T-helper 17 cell (primary cell): ENCODE measurements around the gene ATL2. TPM values are rescaled to one million over a fixed set of nuclear protein-coding genes. Genes with fewer than 3 reads are reported as not detected.

ENCODE experiments used
- ATAC-seq: fragments of 150-1000 bp; cut with Tn5 transposase; 2 replicates; pipeline ENCODE4 v1.10.0; 2021; ENCODE audit warnings: mild to moderate bottlenecking, moderate library complexity
- DNase-seq, 3 donors: peaks; one replicate each; pipeline versions ENCODE4 v3.0.0 to v3.0.0-alpha.2; 2020 to 2021
- H3K9me3 ChIP-seq: one replicate; pipeline ENCODE4 v1.7.0; 2013; ENCODE audit warnings: low read length, mild to moderate bottlenecking; ENCODE audit not compliant: control insufficient read depth, poor library complexity, severe bottlenecking
- H3K27ac Mint-ChIP-seq: one replicate; pipeline ENCODE4 v1.8.0; 2022; ENCODE audit warnings: mild to moderate bottlenecking, moderate library complexity, mixed read lengths
- H3K27me3 Mint-ChIP-seq: one replicate; pipeline ENCODE4 v1.8.0; 2022; ENCODE audit warnings: mixed read lengths
- H3K36me3 Mint-ChIP-seq: one replicate; pipeline ENCODE4 v1.8.0; 2022; ENCODE audit warnings: low read depth, mixed read lengths
- H3K4me1 Mint-ChIP-seq: one replicate; pipeline ENCODE4 v1.8.0; 2022; ENCODE audit warnings: mild to moderate bottlenecking, mixed read lengths
- H3K4me3 Mint-ChIP-seq: one replicate; pipeline ENCODE4 v1.8.0; 2022; ENCODE audit warnings: mild to moderate bottlenecking, moderate library complexity, mixed read lengths
- total RNA-seq, 4 donors: library from RNA in 2 of 4; stranded (reverse) in 2 of 4; gene quantifications; one replicate each; pipeline ENCODE4 v1.2.3 and lab custom pipeline; 2022 to 2026

Gene ATL2
- total RNA-seq, 2 donors from 2014 or later: 56.9 to 60.0 TPM

DNA sequence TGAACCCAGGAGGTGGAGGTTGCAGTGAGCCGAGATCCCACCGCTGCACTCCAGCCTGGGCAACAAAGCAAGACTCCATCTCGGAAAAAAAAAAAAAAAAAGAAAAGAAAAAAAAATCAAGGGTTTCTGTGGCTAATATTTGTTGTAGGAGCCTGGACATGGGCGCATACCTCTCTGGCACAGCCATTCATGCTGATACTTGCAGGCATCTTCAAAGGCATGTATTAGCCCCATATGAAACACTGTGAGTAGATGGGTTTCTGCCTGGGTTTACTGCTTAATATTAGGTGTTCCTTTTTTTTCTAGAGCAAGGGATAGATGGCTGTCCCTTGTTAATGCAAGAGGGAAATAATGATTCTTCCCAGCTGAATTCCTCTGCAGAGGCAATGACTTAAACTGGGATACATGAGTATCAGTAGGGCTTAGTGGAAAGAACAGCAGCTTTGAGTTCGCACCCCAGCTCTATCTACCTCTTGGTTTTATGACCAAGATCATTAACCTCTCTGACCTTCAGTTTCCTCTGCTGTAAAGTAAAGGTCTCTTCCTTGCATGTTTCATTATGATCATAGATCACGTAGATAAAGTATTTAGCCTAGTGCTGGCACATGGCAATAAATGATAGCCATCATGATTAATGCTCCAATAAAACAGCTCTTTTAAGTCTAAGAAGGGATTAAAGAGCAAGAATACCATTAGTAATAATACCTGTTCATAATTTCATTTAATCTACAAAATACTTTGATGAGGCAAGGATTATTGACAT, 4.5 kb upstream of the ATL2 start:
- Mint-ChIP-seq H3K4me1 (peaks cover 28% of the 10 kb centered on the region), H3K27me3 (no peaks in the 10 kb centered on the region), H3K4me3 (no peak overlapping the region), H3K36me3 (peaks cover 2% of the 10 kb centered on the region), H3K27ac (no peak overlapping the region)
- no peaks in the 10 kb centered on the region for H3K9me3 ChIP-seq
- ATAC-seq (no peak), DNase-seq (no peak)

DNA sequence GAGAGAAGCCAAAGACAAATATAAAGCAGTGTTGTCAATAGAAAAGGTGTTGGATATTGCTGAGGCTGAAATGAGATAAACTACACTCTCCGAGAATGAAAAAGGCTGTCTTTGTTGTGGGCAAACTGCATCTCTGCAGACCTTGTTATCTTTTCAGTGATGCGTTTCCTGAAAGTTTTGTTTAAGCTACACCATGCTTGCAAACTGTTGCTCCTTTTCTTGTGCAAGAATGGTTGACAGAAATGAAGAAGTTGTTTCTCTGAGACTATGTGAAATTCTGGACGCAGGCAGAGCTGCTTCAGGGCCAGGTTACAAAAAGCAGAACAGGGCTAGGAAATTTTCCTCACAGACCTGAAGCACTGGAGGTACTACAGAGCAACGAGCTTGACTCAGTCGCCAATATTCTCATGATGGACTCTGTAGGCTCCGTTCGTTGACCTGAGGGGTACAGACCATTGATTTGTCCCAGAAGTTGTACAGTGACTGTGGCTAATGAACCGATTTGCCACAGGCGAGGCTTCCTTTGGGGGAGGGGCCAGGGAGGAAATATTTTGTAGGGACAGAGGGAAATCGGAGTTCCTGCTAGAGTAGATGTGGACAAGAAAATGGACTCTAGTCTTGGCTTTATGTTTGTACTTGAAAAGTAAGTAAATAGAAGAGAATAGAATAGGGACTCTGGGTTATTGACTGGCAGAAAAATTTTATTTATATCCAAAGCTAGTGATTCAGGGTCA, 3.5 kb upstream of the ATL2 start:
- H3K27ac Mint-ChIP-seq: peak overlapping the region; percentile 89
- peaks cover 4% of the 10 kb centered on the region for H3K36me3 Mint-ChIP-seq
- no peaks in the 10 kb centered on the region for H3K27me3 Mint-ChIP-seq
- DNase-seq (no peak), ATAC-seq (peak; percentile 29)
- H3K4me3 Mint-ChIP-seq: peak overlapping the region; percentile 70
- no peaks in the 10 kb centered on the region for H3K9me3 ChIP-seq
- H3K4me1 Mint-ChIP-seq: peaks cover 31% of the 10 kb centered on the region

DNA sequence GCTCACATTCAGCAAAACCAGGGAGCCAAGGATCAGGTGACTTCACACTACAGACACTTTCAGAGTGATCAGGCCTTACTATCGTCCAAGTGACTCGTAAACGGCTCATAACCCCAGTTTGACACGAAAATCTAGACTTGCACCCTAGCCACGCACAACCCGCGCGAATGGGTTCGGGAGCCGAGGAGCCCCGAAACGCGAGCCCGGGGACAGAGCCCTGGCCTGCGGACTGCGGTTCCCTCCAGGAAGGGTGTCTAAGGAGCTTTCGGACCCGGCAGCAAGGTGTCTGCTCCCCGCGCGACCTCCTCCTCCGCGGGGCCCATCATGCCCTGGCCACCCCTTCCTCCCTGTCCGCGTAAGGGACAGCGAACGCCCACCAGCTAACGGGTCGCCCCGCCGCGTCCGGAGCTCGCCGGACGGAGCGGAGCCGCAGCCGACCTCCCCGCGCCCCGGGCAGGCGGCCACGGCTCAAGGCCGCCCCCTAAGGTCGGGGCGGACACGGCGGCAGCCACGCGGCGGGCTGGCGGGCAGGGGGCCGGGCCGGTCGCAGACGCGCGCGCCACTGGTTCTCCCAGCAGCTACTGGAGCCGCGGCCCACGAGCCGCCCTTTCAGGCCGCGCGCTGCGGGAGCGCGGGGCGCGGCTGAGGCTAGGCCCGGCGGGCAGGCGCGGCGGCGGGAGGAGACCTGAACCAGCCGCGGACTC, 575 bp downstream of the ATL2 start:
- no peaks in the 10 kb centered on the region for H3K9me3 ChIP-seq
- H3K27me3 Mint-ChIP-seq: no peaks in the 10 kb centered on the region
- H3K27ac Mint-ChIP-seq: peak overlapping the region; percentile 88
- DNase-seq (peak; percentile 44 to 52 (median 48)), ATAC-seq (peak; percentile 54)
- H3K4me3 Mint-ChIP-seq: peak overlapping the region; percentile 94
- H3K36me3 Mint-ChIP-seq: peaks cover 4% of the 10 kb centered on the region
- H3K4me1 Mint-ChIP-seq: peaks cover 43% of the 10 kb centered on the region

DNA sequence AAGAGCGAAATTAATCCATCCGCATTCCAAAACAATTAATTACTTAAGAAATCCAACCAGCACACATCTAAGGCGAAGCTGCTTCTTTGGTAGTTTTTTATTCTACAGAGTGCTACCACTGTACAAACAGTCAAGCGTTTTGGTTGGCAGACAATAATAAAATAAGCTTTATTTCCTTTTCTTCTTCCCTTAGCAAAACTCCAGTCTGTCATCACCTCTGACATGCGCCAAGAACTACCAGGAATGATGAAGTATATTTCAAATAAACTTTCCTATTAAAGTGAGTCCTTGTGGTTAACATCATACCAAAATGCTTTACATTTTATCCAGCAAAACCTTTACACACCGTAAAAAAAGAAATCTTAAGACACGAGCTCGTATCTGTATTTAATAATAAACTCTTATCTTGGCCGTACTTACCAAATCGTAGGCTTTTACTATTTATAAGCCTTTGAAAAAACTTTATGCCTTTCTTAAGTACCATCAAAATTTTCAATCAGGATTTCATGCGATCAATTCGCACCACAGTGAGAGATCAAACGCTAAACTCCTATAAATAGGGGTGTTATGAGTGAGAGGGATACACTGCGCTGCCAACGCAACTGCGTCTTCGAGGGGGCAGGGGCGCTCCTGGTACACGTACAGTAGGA, 1.3 kb downstream of the ATL2 start:
- H3K9me3 ChIP-seq: no peaks in the 10 kb centered on the region
- H3K4me3 Mint-ChIP-seq: peak overlapping the region; percentile 94
- ATAC-seq (no peak), DNase-seq (peak in 1 of 3 donors; percentile 28)
- H3K36me3 Mint-ChIP-seq: peaks cover 4% of the 10 kb centered on the region
- H3K27me3 Mint-ChIP-seq: no peaks in the 10 kb centered on the region
- peaks cover 44% of the 10 kb centered on the region for H3K4me1 Mint-ChIP-seq
- peak overlapping the region; percentile 80 for H3K27ac Mint-ChIP-seq

DNA sequence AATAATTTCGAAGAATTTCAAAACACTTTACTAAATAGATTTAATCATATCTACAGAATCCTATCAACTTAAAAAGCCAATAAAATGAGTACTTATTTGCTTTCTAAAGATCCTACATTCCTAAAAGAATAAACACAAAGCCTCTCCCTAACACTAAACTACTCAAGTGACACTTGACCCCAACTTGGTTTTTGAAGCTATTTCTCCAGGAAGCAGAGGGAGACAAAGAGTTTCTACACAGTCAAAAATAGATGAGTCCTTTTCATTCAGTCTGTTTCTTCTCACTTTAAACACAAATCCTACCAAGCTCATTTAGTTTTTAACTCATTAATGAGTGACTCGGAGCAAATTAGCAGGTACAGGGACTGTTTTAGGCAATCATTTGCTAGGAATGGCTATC, 2.1 kb downstream of the ATL2 start:
- peak overlapping the region; percentile 94 for H3K4me3 Mint-ChIP-seq
- no peak for ATAC-seq
- H3K9me3 ChIP-seq: no peaks in the 10 kb centered on the region
- H3K36me3 Mint-ChIP-seq: peaks cover 4% of the 10 kb centered on the region
- peaks cover 38% of the 10 kb centered on the region for H3K4me1 Mint-ChIP-seq
- DNase-seq: no peak
- no peaks in the 10 kb centered on the region for H3K27me3 Mint-ChIP-seq
- H3K27ac Mint-ChIP-seq: peak overlapping the region; percentile 80

DNA sequence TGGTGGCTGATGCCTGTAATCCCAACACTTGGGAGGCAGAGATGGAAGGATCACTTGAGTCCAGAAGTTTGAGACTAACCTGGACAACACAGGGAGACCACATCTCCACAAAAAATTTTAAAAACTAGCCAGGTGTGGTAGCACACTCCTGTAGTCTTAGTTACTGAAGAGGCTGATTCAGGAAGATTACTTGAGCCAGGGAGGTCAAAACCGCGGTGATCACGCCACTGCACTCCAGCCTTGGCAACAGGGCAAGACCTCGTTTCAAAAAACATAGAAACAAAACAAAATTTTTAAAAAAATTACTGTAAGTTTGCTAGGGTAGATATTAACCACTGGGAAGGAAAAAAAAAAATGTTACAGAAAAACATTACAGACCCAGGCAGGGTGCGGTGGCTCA, 5.8 kb downstream of the ATL2 start:
- peak; percentile 16 for ATAC-seq
- Mint-ChIP-seq H3K4me3 (no peak overlapping the region), H3K27me3 (no peaks in the 10 kb centered on the region), H3K36me3 (peaks cover 2% of the 10 kb centered on the region), H3K4me1 (peaks cover 32% of the 10 kb centered on the region), H3K27ac (peak overlapping the region; percentile 71)
- no peaks in the 10 kb centered on the region for H3K9me3 ChIP-seq
- no peak for DNase-seq

DNA sequence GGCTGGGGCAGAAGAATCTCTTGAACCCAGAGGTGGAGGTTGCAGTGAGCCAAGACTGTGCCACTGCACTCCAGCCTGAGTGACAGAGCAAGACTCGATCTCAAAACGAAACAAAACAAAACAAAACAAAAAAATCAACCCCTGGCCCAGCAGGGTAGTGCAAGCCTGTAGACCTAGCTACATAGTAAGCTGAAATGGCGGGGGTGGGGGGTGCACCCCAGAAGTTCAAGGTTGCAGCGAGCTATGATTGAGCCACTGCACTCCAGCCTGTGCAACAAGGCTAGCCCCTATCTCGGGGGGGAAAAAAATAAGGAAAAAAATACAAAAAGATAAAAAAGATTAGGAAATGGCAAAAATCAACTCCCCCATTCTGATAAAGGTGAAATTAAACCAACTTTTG, 6.4 kb downstream of the ATL2 start:
- no peak for DNase-seq
- no peak overlapping the region for H3K4me3 Mint-ChIP-seq
- H3K36me3 Mint-ChIP-seq: no peaks in the 10 kb centered on the region
- no peak for ATAC-seq
- H3K4me1 Mint-ChIP-seq: peaks cover 27% of the 10 kb centered on the region
- H3K27me3 Mint-ChIP-seq: no peaks in the 10 kb centered on the region
- H3K27ac Mint-ChIP-seq: peak overlapping the region; percentile 71
- no peaks in the 10 kb centered on the region for H3K9me3 ChIP-seq

DNA sequence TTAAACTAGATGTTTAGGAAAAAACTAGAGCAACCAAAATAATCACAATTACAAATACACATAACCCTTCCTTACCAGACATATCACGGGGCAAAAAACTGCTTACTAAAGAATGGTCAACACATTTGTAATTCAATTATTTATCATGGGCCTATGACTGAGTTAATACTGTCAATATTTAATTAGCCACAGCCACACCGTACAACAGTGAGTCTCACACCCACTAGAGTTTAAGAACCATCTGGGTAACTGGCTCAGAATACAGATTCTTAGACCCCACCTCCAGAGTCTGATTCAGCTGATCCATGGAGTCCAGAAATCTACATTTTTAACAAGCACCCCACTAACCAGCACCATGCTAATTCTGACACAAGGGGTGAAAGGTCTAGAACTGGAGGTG, 14.8 kb downstream of the ATL2 start:
- Mint-ChIP-seq H3K4me1 (peaks cover 16% of the 10 kb centered on the region), H3K27me3 (no peaks in the 10 kb centered on the region)

DNA sequence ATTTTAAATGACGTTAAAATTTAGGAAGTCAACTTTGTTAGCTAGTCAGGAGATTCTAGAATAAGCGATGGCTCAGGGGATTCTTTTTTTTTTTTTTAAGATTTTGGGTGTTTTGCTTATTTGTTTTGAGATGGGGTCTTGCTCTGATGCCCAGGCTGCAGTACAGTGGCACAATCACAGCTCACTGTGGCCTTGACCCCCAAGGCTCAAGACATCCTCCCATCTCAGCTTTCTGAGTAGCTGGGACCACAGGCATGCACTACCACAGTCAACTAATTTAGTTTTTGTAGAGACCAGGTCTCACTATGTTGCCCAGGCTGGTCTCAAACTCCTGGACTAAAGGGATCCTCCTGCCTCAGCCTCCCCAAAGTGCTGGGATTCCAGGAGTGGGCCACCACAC, 16.9 kb downstream of the ATL2 start:
- no peak overlapping the region for H3K27ac Mint-ChIP-seq
- H3K9me3 ChIP-seq: no peaks in the 10 kb centered on the region
- peaks cover 8% of the 10 kb centered on the region for H3K4me1 Mint-ChIP-seq
- H3K4me3 Mint-ChIP-seq: no peak overlapping the region
- ATAC-seq: no peak
- no peak for DNase-seq
- H3K27me3 Mint-ChIP-seq: no peaks in the 10 kb centered on the region
- no peaks in the 10 kb centered on the region for H3K36me3 Mint-ChIP-seq

More for the DNA sequence above, 14.8 kb downstream of the ATL2 start:
- Mint-ChIP-seq H3K36me3 (no peaks in the 10 kb centered on the region), H3K4me3 (no peak overlapping the region), H3K27ac (no peak overlapping the region)
- no peak for ATAC-seq
- DNase-seq: no peak
- H3K9me3 ChIP-seq: no peaks in the 10 kb centered on the region

DNA sequence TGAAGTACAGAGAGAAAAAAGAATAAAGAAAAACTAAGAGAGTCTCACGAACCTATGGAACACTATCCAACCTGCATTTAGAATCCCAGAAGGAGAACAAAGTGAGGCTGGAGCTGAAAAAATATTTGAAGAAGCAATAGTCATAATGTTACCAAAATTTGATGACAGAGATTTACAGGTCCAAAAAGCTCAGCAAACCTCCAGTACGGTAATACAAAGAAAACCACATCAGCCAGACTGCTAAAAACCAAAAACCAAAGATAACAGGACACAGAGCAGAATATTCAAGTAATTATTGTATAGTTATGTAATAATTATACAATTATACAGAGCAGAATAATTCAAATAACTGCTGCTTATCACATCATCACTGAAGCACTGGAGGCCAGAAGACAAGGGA, 23.7 kb downstream of the ATL2 start:
- DNase-seq (no peak), ATAC-seq (no peak)
- peak overlapping the region; percentile 82 for H3K4me3 Mint-ChIP-seq
- peaks cover 2% of the 10 kb centered on the region for H3K36me3 Mint-ChIP-seq
- H3K4me1 Mint-ChIP-seq: peaks cover 23% of the 10 kb centered on the region
- H3K27ac Mint-ChIP-seq: peak overlapping the region; percentile 27
- H3K27me3 Mint-ChIP-seq: no peaks in the 10 kb centered on the region
- H3K9me3 ChIP-seq: no peaks in the 10 kb centered on the region

DNA sequence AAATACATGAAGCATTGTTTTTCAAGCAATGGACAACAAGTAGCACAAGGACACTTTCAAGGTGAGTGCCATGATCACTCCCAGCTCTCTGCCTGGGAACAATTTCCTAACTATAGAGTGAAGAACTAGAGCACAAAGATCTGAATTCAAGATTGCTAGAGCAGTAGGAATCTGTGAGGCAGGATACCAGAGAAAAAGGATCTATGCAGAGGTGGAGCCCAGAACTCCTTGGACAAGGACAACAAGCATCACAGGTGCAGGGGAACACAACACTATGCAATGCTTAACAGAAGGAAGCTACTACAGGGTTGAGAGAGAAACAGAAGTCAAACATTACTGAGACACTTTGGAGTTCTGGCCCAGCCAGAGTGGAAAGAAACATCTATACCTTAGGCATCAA, 24.7 kb downstream of the ATL2 start:
- Mint-ChIP-seq H3K27me3 (no peaks in the 10 kb centered on the region), H3K4me3 (no peak overlapping the region), H3K4me1 (peaks cover 23% of the 10 kb centered on the region), H3K36me3 (peaks cover 2% of the 10 kb centered on the region), H3K27ac (peak overlapping the region; percentile 27)
- ATAC-seq: no peak
- no peaks in the 10 kb centered on the region for H3K9me3 ChIP-seq
- no peak for DNase-seq

DNA sequence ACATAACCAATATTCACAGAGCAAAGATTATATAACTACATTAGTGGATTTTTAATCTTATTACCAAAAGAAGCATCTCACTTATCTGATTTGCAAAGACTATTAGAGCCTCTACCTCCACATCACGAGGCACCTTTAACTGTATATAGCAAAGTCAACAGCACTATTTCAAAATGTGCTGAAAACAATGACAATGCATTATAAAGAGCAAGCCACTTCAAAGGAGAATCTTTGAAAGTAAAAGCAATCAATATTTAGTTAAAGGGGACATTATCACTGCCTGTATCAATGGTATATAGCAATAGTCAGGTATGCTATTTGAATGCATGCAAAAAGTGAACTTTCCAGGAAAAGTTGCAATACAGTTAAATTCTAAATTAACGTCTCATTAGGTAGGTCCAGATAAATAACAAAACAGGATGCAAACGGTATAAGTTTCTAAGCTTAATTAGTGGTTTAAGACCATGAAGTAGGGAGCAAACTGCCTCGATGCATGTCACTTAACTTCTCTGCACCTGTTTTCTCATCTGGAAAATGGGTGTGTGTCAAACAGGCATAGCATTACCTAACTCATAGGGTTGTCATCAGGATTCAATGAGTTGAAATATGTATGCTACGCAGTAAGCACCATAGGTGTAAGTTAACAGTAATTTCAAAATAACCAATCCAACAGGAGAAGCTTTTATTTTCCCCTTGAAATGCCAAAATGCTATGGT, 31.6 kb downstream of the ATL2 start:
- peaks cover 5% of the 10 kb centered on the region for H3K4me1 Mint-ChIP-seq
- H3K36me3 Mint-ChIP-seq: peaks cover 4% of the 10 kb centered on the region
- DNase-seq: no peak
- H3K27me3 Mint-ChIP-seq: no peaks in the 10 kb centered on the region
- no peak for ATAC-seq
- H3K4me3 Mint-ChIP-seq: no peak overlapping the region
- H3K27ac Mint-ChIP-seq: no peak overlapping the region
- no peaks in the 10 kb centered on the region for H3K9me3 ChIP-seq
